Measurements from ENCODE around the gene COQ5.

- TF ChIP-seq CTCF (conservative IDR thresholded peaks at IDR 0.05): no peak
- no peak for TF ChIP-seq EZH2 (IDR thresholded peaks at IDR 0.05; ENCODE audit: low read depth)
Observed at GRCh38 chr12:120495186-120495730, 33.7 kb downstream of the COQ5 start.

Measured in PC-9 (cell line).